NCI-H1048 (cell line): ENCODE measurements around the gene MND1.

Experiments
- DNase-seq: peaks from one replicate; lab custom pipeline; 2025; lab: John Stamatoyannopoulos, UW

MND1 gene, protein sequence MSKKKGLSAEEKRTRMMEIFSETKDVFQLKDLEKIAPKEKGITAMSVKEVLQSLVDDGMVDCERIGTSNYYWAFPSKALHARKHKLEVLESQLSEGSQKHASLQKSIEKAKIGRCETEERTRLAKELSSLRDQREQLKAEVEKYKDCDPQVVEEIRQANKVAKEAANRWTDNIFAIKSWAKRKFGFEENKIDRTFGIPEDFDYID

DNA sequence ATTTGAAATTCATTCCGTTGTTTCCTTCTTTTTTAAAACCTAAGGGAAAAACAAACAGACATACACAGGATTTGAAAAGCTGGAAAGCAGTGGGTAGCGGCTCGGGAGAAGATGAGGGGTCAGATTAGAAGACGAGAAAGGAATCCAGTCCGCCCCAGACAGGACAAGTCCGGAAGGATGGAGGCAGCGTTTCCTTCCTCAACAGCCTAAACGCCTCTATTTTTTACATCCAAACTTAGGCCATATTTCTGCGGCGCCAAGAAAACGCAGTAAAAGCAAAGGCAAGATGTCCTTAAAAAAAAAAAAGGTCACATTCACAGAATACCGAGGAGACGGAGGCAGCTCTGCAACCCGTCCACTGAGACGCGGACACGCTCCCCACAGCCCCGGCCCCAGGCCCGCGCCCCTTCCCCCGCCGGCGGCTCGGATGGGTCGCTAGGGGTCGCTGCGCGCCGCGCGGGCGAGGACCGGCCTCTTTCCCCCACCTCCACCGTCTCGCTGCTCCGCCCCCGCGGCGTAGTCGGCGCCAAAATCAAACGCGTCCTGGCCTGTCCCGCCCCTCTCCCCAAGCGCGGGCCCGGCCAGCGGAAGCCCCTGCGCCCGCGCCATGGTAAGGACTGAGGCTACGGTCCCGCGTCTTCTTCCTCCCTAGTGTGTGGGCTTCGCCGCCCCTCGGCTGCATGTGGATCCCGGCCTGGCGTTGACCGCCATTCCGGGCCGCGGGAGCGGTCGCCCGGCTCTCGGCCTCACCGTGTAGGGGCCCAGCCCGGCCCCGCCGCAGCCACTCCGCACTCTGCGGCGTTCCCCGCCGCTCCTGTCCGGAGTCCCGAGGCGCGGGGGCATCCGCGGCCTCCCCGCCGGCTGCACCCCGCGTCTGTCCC, at the start of gene MND1:
TSS of gene MND1 (plus strand) at position 558 of the 881 bp plus-strand sequence. CDS start at position 608, 50 bp downstream.
- DNase-seq: peak; percentile 71

DNA sequence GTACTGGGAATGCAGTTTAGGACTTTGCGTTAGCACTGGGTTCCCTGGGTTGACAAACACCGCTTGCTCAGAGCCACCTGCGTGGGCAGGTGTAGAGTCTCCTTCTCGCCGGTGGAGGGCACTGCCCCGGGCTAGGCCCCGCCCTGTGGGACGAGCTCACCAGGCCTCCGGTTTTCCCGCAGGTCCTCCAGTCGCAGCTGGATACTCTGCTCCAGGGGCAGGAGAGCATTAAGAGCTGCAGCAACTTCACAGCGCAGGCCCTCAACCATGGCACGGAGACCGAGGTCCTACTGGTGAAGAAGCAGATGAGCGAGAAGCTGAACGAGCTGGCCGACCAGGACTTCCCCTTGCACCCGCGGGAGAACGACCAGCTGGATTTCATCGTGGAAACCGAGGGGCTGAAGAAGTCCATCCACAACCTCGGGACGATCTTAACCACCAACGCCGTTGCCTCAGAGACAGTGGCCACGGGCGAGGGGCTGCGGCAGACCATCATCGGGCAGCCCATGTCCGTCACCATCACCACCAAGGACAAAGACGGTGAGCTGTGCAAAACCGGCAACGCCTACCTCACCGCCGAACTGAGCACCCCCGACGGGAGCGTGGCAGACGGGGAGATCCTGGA, 49.2 kb upstream of the MND1 start:
- DNase-seq: no peak

DNA sequence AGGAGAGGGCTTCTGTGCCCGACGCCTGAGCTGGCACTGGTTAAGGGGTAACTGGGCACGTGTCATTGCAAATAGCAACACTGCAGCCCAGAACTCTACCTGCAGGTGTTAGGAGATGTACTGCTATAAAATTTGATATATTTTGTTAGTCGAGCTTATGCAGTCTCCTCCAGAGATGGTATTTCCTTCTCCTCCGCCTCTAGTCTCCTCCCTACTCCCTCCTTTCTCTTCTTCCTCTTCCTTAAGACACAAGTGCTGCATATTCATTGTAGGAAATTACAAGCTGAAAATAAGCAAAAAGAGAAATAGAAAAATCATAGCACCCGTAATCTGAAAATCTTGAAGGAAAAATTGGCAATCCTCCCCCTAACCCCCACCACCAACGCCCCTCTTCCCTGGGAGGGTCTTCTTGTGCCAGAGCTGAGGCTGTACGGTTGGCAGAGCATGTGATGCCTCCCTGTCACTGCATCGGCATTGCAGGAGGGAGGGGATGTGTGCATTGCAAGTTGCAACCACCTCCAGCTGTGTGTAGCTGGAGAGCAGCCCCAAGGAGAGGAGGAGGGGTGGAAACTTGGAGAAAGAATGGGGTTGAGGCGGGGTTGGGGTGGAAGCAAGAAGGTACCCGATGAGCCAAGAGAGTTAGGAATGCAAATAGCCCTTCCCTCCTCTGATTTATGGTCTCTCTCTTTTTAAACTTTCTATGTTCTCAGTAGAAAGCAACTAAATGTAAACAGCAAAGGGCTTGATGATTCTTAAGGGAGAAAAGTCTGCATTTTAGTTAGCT, 48.3 kb upstream of the MND1 start:
- DNase-seq: no peak

DNA sequence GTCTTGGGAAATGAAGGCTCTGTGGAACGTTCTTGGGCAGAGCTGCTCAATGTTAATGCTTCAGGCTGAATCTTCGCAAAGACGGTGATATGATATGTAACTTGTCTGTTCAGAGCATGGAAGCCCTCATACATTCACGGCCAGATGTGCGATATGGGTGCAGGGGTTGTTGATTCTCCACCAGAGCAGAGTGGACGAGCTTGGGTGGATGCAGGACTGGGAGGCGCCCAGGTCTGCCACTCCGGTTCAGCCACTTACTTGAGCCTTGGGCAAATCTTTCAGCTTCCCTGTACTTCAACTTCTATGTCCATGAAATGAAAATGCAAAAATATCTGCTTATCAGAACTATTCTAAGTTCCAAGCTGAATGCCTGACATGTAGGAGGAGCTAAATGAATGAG, 47.4 kb upstream of the MND1 start:
- no peak for DNase-seq

DNA sequence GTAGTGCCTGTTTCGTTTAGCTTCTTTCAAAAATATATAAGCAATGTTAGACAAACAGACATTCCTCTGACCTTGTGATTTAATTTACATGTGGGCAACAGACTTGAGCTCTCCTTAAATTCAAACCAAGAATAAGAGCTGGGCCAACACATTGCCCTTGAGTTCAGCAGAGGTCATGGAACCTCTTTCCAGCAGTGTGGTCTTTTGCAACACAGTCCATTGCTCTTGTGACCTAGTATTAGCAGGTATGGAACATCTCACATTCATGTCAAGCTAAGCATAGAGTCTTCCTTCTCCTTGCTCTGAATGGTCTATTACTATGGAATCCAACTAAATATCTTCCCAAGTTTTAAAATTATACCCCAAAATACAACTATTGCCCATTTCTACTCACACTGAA, 33.7 kb upstream of the MND1 start:
- DNase-seq: no peak

DNA sequence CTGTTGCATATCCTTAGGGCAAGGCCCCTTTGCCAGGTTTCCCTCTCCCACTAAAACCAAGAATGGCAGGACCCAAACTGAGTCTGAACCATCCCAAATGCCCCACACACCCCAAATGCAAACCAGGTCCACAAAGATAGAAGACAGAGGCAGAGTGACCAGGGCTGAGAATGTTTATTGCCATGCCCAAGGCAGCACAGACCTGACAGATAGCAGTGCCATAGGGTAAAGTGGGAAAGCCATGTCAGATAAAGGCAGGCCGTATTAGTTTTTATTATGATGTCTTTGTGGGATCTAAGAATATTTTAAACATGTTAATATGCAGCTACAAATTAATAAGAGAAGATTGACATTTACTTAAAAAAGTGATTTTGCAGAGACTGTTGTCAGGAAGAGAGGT, 29.6 kb upstream of the MND1 start:
- no peak for DNase-seq

DNA sequence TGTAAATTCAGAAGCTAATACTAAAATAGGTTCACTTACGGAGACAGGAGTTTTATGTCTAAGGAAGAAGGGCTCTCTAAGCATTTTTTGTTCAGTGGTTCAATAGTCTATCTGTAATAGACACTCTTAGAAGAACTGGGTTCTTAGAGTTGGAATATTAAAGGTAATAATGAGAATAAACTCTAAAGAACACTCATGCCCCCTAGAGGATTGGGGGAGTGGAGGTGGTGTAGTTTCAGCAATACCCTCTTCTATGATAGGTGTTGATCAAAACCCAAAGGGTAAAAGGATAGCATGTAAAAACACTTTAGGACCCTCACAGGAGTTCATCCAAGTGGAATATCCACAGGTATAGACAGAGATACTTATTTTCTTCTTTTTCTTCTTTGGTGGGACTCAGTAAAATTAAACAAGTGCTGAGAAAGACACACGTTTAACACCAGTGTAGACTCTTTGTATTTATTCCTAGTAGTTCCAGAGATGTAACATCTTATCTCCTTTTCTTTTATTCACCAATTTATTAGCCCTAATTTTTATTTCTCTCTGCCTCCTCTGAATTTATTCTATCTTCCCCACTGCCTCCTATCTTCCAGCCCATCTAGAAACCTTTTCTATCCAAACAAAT, 25.7 kb upstream of the MND1 start:
- peak; percentile 63 for DNase-seq

DNA sequence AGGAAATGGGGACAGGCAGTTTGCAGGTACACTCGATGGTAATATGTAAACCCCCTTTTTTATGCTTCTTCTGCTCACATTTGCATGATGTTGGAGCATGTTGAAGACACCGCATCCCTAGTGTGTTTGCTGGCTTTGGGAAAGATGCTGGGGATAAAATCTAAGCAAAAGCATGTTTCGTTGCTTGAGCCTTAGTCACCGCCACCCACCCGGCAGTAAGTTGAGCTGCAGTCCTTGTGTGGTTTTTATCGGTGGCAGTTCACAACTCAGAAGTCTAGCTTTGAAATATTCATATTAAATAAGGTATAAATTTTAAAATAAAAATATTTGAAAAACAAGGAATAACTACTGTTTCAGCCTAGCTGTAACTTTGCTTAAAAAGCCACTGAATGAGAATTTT, 21.7 kb upstream of the MND1 start:
- no peak for DNase-seq

DNA sequence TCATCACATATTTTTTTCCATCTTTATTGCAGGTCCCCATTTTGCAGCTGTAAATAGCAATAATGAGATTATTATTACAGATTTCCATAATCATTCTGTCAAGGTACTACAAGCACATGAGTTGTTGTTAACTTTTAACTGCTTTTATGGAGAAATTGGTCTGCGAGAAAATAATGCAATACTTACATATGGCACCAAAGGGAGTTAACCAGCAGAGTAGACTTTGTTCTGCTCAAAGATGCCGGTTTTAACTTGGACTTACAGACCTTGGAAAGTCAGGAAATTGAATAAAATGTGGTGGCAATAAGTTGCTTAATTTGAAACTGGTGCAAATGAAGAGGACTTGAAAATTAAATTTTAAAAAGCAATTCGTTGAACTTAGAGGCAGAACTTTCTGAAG, 20.4 kb upstream of the MND1 start:
- no peak for DNase-seq

DNA sequence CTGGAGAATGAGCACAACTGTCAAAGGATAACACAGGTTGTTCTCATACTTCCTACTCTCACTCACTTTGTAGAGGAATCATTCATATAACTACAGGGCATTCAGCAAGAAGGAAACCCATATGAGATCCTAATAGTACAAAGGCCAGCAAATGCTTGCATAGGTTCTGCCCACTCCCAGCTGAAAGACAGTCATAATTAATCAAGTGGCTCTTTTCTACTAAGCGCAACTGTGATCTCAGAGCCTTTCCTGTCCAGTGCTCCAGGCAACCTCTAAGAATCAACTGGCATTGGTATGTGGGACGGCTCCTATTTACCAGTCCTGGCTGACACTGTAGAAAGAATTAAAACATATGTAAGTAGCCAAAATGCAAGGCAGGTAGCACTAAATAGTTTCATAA, 18.9 kb upstream of the MND1 start:
- DNase-seq: no peak

DNA sequence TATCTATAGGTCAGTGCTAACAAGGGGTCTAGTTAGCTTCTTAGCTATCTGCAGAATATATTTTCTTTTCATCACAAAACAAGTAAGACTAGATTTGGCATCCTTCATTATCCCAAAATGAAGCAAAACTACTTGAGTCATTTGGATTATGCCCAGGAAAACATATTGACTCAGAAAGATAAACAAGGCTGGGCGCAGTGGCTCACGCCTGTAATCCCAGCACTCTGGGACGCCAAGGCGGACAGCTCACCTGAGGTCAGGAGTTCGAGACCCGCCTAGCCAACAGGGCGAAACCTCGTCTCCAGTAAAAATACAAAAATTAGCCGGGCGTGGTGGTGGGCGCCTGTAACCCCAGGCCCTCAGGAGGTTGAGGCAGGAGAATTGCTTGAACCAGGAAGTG, 18.0 kb upstream of the MND1 start:
- DNase-seq: no peak

DNA sequence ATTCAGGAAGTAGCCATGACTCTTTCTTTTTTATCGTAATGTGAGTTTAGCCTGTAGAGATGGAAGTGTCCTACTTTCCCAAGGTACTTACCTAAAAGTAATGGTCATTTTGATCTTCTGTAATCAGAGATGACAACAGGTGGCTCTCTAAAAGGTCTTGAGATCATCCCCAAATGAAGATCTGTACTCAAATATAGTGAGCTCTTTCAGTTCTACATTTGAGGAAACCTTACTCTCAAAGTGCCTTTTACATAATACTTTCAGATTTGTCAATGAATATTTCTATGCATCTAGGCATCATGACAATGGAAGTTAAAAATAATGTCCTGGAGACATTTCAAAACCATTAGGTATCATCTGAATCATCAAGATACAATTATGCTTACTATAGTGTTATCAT, 17.2 kb upstream of the MND1 start:
- no peak for DNase-seq

DNA sequence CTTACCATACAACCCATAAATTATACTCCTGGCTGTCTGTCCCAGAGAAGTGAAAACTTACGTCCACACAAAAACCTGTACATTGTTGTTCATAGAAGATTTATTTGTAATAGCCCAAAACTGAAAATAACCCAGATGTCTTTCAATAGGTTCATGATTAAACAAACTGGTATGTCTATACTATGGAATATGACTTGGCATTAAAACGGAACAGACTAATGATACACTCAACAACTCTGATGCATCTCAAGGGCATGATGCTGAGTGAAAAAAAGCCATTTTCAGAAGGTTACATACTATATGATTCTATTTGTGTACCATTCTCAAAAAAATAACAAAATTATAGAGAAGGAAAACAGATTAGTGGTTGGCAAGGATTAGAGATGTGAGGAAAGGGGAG, 11.6 kb upstream of the MND1 start:
- DNase-seq: no peak

DNA sequence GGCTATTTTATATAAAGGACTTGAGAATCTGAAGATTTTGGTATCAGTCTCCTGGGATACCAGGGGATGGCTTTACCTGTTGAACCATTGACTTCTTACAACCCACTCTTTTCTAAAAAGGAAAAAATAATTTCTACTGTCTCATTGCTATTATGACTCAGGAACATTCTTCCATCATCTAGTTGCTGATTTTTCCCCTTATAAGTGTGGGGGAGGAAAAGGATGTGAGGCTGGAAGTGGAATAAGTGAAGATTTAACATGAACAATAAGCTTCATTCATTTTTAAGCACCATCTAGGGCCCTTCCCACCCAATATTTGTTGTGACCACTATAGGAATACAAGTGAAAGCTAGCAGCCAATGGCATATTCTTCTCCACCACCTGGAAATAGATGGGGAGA, 10.6 kb upstream of the MND1 start:
- DNase-seq: no peak

DNA sequence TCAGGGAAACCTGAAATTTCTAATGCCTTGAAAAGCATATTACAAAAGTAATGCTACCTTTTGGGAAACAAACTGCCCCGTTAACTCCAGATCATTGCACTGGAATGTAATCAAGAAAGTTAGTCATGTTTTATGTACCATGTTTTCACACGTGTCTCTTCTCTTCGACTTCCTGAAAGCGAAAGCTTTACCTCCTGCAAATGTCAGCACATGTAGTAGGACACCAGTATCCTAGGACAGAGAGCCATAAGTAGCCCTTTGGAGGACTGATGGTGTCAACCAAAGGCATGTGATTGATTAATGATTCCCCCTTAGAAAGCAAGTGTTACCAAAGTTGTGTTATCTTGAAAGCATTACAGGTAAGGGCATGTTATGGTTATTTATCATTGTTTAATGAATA, 8.8 kb upstream of the MND1 start:
- no peak for DNase-seq

DNA sequence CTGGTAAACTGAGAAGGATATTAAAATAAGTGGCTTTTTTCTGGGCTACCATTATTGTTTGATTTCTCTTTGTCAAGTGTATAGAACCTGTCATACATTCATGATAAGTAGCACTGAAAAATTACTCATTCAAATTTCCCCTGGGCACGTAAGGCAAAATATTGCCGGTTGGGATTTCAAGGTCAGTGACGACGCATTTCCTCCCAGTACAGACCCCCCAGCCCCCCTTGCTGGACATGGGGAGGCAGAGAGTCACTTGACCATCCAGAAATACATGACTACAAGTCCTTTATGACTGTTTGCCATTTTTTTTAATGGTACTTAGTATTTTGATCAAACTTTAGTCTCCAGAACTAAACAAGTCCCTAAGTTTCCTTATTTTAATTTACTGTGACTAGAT, 6.8 kb upstream of the MND1 start:
- DNase-seq: no peak

DNA sequence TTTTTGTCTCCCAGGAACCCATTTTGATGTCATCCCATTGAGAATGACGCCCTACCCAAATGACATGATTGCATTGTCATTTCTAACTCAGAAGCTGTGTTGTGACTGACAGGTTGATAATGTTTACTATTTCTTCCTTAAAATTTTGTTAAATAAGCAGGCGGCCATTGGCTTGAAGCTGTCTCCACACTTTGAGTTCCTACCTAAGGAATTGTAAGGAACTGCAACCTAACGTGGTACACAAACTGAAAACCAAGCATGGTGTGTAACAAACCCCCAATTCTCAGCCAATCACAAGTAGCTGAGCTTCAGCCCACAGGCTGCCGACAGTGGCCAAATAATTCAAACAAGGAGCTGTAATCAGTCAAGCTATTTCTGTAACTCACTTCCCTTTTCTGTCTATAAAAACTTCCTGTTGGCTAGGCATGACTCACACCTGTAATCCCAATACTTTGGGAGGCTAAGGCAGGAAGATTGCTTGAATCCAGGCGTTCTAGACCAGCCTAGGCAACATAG, 2.9 kb upstream of the MND1 start:
- no peak for DNase-seq

DNA sequence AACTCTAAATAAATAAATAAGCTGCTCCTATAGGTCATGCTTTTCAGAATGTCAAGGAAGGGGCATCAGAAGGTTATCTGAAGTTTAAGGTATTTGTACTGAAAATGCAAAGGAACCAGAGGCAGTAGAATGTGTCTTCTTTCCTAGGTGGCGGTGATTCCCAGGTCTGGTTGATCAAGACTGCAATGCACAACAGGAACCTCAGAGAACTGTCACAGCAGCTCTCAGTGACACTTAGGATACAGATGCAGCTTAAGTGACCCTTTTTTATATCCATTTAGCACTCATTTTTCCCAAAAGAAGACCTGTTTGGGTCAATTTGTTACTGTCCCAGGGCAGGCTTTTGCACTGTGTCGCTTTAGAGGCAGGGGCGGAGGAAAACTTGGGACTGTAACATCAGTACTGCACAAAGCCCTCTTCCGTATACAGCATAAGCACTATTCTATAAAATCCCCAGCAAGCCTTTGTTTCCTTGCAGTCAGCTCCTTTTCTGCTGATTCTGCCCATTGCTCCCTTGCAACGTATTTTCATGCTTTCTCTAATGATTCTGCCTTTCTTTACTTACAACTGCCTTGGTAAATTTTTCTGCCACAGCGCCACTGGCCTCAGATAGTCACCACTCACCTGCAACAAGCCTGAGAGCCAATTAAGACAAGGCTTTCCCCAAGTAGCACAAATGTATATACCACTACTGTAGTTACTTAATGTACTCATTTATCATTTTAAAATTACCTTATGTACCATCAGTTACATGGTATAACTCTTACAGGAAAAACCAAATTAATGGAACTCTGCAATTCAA, 1.5 kb upstream of the MND1 start:
- DNase-seq: no peak

DNA sequence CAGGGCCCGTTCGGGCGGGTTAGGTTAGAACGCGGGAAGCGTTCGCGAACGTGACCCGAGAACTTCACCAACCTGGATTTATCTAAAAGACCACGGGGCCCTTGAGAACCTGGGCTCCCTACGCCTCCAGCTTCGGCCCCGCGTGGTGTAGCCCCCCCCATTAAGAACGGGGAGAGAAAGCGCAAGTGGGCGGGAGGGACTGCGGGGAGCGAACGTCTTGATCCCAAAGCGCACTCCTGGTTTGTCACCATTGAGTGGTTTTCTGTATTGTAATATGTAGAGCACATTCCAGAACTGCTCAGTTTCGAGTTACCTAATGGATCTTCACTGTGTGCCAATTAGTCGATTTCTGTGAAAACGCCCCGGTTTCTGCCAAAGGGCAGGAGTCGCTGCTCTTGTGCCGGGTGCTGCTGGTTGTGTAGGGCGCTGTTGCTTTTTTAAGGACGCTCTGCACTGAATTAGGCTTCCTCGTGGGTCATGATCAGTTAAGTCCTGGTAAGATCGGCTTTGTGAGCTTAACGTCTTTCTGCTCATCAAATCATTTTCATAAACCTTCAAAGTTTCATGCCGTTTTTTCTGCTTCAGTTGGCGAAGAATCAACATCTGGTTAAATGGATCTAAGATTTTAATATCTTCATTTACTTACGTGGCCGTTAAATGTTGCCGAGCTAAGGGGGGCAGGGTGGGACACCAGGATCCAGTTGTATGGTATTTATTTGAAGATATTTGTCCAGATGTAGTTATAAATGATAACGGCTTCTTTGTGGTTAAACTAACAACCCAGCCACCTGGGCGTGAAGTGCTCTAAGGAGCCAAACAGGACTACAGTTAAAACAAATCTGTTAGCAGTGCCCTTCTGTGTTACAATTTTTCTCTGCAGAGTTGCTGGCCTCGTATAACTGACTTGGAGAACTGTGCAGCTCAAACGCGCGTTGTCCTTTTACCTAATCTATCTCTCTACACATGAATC, 809 bp downstream of the MND1 start:
- DNase-seq: peak; percentile 17

DNA sequence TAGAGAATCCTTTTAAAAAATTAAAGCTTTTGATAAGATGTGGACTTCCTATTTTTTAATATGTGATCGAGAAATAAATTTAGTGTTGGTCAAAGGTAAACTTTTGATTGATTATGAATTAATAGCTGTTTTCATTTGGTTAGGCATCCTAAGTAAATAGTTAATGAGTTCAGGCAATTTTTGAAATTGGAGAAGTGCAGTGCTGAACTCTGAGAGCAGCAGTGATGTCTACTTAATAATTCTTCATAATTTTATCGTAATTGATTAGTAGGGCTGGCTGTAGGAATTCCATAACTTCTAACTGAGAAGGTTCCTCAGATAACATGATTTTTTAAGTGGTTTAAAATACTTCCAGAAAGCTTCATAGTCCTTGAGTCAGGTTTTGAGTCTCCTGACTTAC, 1.5 kb downstream of the MND1 start:
- DNase-seq: no peak
